RPMI7951 (cell line): ENCODE measurements around the gene PIN1. TPM values are rescaled to one million over a fixed set of nuclear protein-coding genes. Genes with fewer than 3 reads are reported as not detected.
"Not testable (repeated sequence)": the region's sequence is repeated elsewhere in the genome, so short reads cannot be mapped to it uniquely, and the experiment has no call there.

ENCODE experiments used
- DNase-seq: peaks from one replicate; pipeline ENCODE4 v3.0.0-alpha.2; 2012; ENCODE audit warnings: low read depth
- total RNA-seq: library from RNA; depleted of rRNA; stranded (reverse); fragments of >200 nt; shearing (Covaris generic); gene quantifications from 2 replicates; pipeline ENCODE4 v1.2.3, GENCODE V29; 2014; rRNA removed

Gene PIN1
- 137 and 205 TPM in 2 replicates for total RNA-seq

GRCh38 chr19:9834726-9835506, at the start of gene PIN1:
Gene PIN1, plus strand, starts transcription at chr19:9835318. Its CDS starts 27 bp downstream, at chr19:9835345.
- DNase-seq = peak; percentile 98

DNA sequence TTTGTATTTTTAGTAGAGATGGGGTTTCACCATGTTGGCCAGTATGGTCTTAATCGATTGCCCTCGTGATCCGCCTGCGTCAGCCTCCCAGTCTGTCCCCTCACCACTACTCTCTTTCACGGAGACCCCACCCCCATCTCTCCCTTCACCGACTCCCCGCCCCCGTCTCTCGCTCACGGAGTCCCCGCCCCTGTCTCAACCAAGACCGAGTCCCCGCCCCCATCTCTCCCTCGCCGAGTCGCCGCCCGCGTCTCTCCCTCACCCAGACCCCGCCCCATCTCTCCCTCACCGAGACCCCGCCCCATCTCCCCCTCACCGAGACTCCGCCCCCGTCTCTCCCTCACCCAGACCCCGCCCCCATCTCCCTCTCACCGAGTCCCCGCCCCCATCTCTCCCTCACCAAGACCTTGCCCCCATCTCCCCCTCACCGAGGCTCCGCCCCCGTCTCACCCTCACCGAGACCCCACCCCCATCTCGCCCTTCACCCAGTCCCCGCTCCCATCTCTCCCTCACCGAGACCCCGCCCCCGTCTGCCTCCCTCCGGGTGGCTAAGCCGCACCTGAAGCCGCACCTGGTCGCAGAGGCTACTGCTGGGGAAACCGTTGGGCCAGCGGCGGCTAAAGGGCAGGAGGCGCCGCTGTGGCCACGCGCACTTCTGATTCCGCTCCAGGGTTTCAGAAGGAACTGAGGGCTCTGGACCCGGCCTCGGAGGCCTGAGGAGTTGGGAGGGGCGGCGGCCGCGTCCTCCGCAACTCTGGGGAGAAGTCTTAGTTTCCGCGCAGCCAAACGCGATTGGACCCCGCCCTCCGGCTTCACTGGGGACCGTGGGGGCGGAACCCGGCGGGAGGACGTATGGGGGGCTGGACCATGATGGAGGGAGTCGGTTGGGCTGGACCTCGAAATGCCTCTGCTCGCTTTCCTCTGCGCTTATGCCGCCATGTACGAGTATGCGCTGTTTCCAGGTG, 49.5 kb upstream of the PIN1 start:
- DNase-seq = peak; percentile 93

GRCh38 chr19:9786342-9786741, 48.8 kb upstream of the PIN1 start:
- no peak for DNase-seq

DNA sequence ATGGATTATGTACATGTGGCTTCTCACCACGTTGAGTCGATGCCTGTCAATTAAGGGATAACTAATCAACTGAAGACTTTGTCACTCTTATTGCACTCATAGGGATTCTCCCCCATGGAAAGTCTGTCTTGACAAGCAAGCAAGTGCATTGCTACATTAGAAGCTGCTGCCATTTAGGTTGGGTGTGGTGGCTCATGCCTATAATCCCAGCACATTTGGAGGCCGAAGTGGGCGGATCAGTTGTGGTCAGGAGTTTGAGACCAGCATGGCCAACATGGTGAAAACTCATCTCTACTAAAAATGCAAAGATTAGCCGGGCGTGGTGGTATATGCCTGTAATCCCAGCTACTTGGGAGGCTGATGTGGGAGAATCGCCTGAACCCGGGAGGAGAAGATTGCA, 48.3 kb upstream of the PIN1 start:
- DNase-seq = no peak

GRCh38 chr19:9788604-9789003, 46.5 kb upstream of the PIN1 start:
- not testable (repeated sequence) for DNase-seq

DNA sequence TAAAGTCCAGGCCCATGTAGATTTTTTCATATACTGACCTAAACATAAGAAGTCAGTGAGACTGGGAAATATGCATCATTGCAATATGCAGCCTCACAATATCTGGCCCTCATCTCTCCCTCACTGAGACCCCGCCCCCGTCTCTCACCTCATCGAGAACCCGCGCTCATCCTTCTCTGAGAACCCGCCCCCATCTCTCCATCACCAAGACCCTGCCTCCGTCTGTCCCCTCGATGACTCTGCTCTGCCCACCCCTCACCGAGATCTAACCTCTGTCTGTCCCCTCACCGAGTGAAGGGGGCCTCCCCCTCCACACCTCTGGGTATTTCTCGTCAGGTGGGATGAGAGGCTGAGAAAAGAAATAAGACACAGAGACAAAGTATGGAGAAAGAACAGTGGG, 46.1 kb upstream of the PIN1 start:
- no peak for DNase-seq

DNA sequence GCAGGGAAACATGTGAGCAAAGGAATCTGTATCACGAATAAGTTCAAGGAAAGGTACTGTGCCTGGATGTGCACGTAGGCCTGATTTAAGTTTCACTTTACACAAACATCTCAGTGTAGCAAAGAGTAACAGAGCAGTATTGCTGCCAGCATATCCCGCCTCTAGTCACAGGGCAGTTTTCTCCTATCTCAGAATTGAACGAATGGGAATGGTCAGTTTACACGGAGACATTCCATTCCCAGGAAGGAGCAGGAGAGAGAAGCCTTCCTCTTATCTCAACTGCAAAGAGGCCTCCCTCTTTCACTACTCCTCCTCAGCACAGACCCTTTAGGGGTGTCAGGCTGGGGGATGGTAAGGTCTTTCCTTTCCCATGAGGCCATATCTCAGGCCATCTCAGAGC, 45.5 kb upstream of the PIN1 start:
- not testable (repeated sequence) for DNase-seq

GRCh38 chr19:9791073-9791367, 44.1 kb upstream of the PIN1 start:
- peak; percentile 35 for DNase-seq

DNA sequence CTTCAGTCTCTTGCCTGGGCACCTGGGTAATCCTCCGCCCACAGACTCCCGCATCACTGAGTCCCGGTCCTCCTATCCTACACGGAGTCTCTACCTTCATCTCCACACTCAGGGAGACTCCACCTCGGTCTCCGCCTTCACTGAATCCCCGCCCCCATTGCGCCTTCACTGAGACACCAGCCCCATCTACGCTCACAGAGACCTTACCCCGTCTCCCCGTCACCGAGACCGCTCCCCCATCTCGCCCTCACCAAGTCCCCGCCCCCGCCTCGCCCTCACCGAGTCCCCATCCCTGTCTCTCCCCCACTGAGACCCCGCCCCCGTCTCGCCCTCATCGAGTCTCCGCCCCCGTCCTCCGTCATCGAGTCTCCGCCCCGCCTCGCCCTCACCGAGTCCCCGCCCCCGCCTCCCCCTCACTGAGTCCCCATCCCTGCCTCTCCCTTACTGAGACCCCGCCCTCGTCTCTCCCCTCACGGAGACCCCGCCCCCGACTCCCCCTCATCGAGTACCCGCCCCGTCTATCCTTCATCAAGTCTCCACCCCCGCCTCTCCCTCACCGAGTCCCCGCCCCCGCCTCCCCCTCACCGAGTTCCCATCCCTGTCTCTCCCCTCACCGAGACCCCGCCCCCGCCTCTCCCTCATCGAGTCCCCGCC, 43.4 kb upstream of the PIN1 start:
- peak; percentile 93 for DNase-seq

DNA sequence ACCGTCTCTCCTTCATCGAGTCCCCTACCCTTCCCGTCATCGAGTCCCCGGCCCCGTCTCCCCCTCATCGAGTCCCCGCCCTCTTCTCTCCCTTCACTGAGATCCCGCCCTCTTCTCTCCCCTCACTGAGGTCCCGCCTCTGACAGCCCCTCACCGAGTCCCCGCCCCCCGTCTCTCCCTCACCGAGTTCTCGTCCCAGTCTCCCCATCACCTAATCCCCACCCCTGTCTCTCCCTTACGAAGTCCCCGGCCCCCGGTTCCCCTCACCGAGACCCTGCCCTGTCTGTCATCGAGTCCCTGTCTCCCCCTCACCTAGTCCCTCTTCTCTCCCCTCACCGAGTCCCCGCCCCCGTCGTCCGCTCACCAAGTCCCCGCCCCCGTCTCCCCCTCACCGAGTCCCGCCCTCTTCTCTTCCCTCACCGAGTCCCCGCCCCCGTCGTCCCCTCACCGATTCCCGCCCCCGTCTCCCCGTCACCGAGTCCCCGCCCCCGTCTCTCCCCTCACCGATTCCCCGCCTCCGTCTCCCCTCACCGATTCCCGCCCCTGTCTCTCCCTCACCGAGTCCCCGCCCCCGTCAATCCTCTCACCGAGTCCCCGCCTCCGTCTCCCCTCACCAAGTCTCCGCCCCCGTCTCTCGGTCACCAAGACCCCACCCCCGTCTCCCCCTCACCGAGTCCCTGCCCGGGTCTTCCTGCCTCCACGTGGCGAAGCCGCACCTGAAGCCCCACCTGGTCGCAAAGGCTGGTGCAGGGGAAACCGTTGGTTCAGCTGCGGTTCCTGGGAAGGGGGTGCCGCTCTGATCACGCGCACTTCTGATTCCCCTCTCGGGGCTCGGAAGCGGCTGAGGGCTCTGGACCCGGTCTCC, 42.7 kb upstream of the PIN1 start:
- peak; percentile 88 for DNase-seq

- peak; percentile 43 for DNase-seq
These were observed 42.0 kb upstream of the PIN1 start for GRCh38 chr19:9793071-9793591.

DNA sequence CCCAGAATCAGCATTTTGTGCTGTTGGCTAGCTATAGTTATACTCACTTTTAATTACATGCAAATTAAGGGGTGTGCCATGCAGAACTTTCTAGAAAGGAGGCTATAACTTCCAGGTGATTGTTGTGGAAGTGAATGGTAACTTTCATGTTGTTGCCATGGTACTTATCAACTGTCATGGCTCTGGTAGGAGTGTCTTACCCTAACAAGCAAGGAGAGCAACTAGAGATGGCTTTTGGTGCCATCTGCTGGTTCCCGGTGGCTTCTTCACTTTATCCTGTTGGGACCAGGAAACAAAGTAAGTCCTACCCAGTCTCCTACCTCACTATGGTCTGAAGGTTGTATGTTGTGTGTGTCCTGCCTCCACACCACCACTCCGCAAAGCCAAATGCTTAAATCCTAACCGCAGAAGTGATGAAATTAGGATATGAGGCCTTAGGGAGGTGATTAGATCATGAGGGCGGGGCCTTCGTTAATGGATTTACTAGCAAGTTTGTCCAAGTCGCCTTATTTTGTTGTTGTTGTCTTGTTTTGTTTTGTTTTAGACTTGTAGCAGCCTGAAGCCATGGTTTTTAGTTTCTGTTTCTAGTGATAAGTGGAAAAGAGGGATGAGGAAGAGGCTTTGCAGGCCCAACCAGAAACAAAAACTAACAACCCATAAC, 38.9 kb upstream of the PIN1 start:
- DNase-seq = peak; percentile 88

DNA sequence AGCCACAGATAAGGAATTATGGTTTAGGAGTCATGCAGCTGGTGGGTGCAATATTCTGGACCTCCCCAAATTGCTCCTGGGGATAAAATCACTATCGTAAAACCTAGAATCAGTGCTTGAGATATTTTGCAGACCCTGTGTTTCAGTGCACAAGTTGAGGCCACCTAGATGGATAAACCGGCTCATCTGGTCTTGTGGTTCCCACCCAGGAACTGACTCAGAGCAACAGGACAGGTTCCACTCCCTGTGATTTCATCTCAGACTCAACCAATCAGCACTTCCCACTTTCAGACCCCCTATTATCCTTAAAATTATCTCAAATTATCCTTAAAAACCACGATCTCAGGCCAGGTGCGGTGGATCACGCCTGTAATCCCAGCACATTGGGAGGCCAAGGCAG, 37.2 kb upstream of the PIN1 start:
- no peak for DNase-seq

DNA sequence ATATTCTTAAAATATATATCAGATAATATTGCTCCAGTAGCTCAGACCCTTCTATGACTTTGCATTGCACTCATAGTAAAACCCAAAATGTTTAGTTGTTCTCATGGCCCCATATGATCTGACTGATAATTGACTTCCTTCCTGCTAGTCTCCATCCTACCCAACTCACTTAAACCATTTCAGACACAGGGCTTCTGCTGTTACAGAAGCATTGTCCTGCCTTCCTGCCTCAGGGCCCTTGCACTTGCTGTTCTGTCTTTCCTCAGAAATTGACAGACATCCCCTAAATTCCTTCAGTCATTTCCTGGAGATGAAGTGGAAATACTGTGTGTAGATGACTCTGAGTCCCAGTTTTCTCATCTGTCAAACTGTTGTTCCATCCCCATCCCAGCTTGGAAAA, 36.0 kb upstream of the PIN1 start:
- DNase-seq = no peak

DNA sequence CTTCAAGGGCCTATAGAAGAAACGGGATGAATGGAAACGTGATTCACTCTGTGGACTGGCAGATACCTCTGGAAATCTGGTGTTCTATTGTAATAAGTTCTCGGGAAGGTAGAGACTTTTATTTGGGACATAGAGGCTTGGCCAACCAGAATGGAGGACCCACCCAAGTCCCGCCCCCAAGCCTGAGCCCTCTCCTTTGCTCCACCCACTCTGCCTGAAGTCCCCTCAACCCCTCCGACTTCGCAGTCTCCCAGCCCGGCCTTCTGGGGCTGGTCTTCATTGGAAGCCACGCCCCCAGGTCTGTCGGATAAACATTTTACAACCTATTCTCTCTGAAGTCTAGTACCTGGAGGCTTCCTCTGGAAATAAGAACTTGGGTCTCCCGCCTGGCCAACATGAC, 33.1 kb upstream of the PIN1 start:
- DNase-seq = no peak

DNA sequence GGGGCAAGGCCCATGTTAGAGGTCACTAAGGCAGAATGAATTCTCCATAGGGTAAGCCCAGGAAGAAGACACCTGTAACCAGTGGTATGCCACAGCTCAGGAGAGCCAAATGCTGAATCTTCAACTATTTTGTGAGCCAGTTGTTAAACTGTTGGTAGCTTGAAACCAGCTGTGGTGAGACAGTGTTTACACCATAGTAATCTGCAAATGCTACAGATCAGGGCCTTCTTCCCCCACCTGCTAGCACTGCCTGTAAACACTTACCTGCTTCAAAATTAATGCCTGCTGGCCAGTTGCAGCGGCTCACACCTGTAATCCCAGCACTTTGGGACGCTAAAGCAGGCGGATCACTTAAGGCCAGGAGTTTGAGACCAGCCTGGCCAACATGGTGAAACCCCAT, 28.3 kb upstream of the PIN1 start:
- no peak for DNase-seq

DNA sequence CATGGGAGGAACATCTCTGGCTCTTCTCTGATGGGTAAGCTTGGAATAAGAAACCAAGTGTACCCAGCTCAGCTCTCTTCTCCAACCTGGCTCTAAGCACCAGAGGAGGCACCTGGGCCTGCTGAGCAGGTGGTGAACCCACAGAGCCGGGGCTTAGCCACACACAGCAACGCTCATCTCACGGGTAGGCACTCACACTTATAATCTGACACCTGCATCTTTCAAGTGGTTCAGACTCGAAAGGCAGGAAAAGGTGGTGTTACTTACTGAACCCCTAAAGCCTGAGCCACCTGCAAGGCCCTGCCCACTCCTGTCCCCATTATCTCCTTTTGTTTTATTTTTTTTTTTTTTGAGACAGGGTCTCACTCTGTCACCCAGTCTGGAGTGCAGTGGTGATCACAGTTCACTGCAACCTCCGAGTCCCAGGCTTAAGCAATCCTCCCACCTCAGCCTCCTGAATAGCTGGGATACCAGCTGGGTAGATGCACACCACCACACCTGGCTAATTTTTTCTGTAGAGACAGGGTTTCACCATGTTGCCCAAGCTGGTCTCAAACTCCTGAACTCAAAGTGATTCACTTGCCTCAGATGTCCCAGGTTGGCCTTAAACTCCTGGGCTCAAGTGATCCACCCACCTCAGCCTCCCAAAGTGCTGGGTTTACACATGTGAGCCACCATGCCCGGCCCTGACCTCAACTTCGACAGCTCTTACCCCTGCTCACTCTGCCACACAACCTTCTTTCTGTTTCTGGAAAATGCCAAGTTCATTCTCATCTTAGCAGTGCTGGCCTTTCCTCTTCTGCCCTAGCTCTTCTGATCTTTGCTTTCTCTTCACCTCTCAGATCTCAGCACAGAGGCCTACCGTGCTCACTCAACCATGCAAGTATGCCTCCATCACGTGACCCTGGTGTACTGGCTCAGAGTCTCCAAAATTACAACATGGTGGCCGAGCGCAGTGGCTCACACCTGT, 26.0 kb upstream of the PIN1 start:
- no peak for DNase-seq

- no peak for DNase-seq
These were observed 24.0 kb upstream of the PIN1 start for GRCh38 chr19:9811139-9811538.

DNA sequence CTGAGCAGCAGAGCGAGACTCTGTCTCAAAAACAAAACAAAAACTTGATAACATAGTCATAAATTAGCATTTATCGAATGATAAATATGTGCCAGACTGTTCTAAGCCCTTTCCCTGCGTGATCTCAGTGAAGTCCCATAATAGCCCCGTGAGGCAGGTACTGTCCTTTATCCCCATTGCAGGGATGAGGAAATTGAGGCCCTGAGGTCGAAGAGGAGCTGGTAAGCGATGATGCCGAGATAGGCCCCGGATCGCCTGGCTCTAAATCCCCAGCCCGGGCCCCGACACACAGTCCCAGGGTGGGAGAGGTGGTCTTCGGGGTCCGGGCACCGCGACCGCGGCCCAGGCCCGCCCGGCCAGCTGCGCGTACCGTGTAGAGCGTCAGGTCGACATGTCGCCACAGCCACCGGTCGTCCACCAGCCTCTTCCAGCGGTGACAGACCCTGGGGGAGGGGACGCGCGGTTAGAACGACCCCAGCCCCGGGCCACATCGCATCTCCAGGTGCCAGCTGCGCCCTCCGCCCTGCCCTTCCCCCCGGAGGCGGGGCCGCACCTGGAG, 16.9 kb upstream of the PIN1 start:
- DNase-seq = no peak
